Measurements from ENCODE around the gene PRKCA. TPM values are rescaled to one million over a fixed set of nuclear protein-coding genes. Genes with fewer than 3 reads are reported as not detected.
"Not testable (repeated sequence)": the region's sequence is repeated elsewhere in the genome, so short reads cannot be mapped to it uniquely, and the experiment has no call there.

The PRKCA gene
- total and polyA plus RNA-seq, 2 donors (not counting 3 experiments of a cell fraction or from before 2014, with no cell fraction given) = 7.5 to 34.2 TPM

- Histone ChIP-seq H4K20me1 (replicated peaks; ENCODE audit: control insufficient read depth, extremely low read depth, insufficient read depth, low read length) (no peaks in the 10 kb centered on the region), H3K36me3 (ENCODE audit: control insufficient read depth in 2 of 2, extremely low read depth in 1 of 2, insufficient read depth in 2 of 2, low read length in 2 of 2) (no peaks in the 10 kb centered on the region), H3K9ac (replicated peaks; ENCODE audit: extremely low read depth, insufficient read depth, low read length) (no peak overlapping the region), H2AFZ (ENCODE audit: low read depth, low read length) (no peak overlapping the region), H3K4me1 (ENCODE audit: control insufficient read depth, extremely low read depth, insufficient read depth, low read length) (no peaks in the 10 kb centered on the region), H3K79me2 (ENCODE audit: control insufficient read depth, insufficient read depth, low read length) (peaks cover 26% of the 10 kb centered on the region), H3K4me3 (replicated peaks in 1 of 3; ENCODE audit: insufficient read depth in 1 of 3, low read depth in 1 of 3, low read length in 3 of 3) (no peak overlapping the region), H3K27me3 (ENCODE audit: control insufficient read depth in 2 of 2, insufficient read depth in 2 of 2, low read length in 2 of 2) (no peaks in the 10 kb centered on the region), H3K4me2 (ENCODE audit: insufficient read depth, low read length) (no peak overlapping the region), H3K27ac (ENCODE audit: insufficient read depth, low read depth, low read length) (no peak overlapping the region), H3K9me3 (replicated peaks; ENCODE audit: control insufficient read depth, insufficient read depth, low read length) (peaks cover 2% of the 10 kb centered on the region), H3K9me1 (replicated peaks; ENCODE audit: control insufficient read depth, extremely low read depth, insufficient read depth, low read length) (no peaks in the 10 kb centered on the region)
- TF ChIP-seq FOS (IDR thresholded peaks at IDR 0.05; ENCODE audit: borderline replicate concordance, insufficient read depth, low read length) (no peak), CTCF (IDR thresholded peaks at IDR 0.05; ENCODE audit: extremely low read depth in 1 of 2, insufficient read depth in 1 of 2, low read depth in 1 of 2, low read length in 2 of 2) (no peak), MYC (IDR thresholded peaks at IDR 0.05; ENCODE audit: low read depth, low read length) (no peak), EZH2 (IDR thresholded peaks at IDR 0.05; ENCODE audit: borderline replicate concordance, low read depth, low read length, severe bottlenecking) (no peak), MAX (IDR thresholded peaks at IDR 0.05; ENCODE audit: insufficient read depth, insufficient read length) (no peak), GATA2 (IDR thresholded peaks at IDR 0.05; ENCODE audit: insufficient read depth, insufficient read length, low read depth, low read length) (no peak), POLR2AphosphoS5 (IDR thresholded peaks at IDR 0.05; ENCODE audit: insufficient read depth, low read depth, low read length) (no peak), POLR2A (IDR thresholded peaks at IDR 0.05; ENCODE audit: low read depth, low read length) (no peak), JUN (IDR thresholded peaks at IDR 0.05; ENCODE audit: borderline replicate concordance, insufficient read depth, insufficient read length, low read depth) (no peak)
- no TSS peak for BruUV-seq (replicated peaks)
- intact Hi-C loops (cut with micrococcal nuclease) (no loop called here), dilution Hi-C loops (cut with MboI; ENCODE audit: extremely low pct_ligation_motif_present, low sequenced_read_pairs) (no loop called here)
- no peak for FAIRE-seq
- ChIA-PET CTCF (interaction anchor here (1.0 to 1.1 kb wide), 3 partner anchors 9 to 244 kb away, joined by 3 read pairs; no protein-coding TSS in a partner anchor), POLR2A (interaction anchor here (0.6 kb wide), 1 partner anchor 174 kb away, joined by 3 read pairs; no protein-coding TSS in a partner anchor)
- DNase-seq (ENCODE audit: low read depth, low spot score) = no peak
Measured at GRCh38 chr17:66322764-66323163, 20.4 kb downstream of the PRKCA start.

- H3K9me3 ChIP-seq (replicated peaks; ENCODE audit: control insufficient read depth, insufficient read depth, low read length); H3K27ac ChIP-seq (ENCODE audit: insufficient read depth, low read depth, low read length); H3K4me1 ChIP-seq (ENCODE audit: control insufficient read depth, extremely low read depth, insufficient read depth, low read length); H4K20me1 ChIP-seq (replicated peaks; ENCODE audit: control insufficient read depth, extremely low read depth, insufficient read depth, low read length); H3K9me1 ChIP-seq (replicated peaks; ENCODE audit: control insufficient read depth, extremely low read depth, insufficient read depth, low read length); DNase-seq (ENCODE audit: low read depth, low spot score); dilution Hi-C loops (cut with MboI; ENCODE audit: extremely low pct_ligation_motif_present, low sequenced_read_pairs); H2AFZ ChIP-seq (ENCODE audit: low read depth, low read length); BruUV-seq (replicated peaks); H3K27me3 ChIP-seq (ENCODE audit: control insufficient read depth in 2 of 2, insufficient read depth in 2 of 2, low read length in 2 of 2); intact Hi-C loops (cut with micrococcal nuclease); H3K9ac ChIP-seq (replicated peaks; ENCODE audit: extremely low read depth, insufficient read depth, low read length); H3K4me2 ChIP-seq (ENCODE audit: insufficient read depth, low read length); H3K4me3 ChIP-seq (replicated peaks in 1 of 3; ENCODE audit: insufficient read depth in 1 of 3, low read depth in 1 of 3, low read length in 3 of 3); POLR2A ChIA-PET; H3K36me3 ChIP-seq (ENCODE audit: control insufficient read depth in 2 of 2, extremely low read depth in 1 of 2, insufficient read depth in 2 of 2, low read length in 2 of 2); FAIRE-seq: not testable (repeated sequence)
- H3K79me2 ChIP-seq (ENCODE audit: control insufficient read depth, insufficient read depth, low read length) = peaks cover 21% of the 10 kb centered on the region
- CTCF ChIA-PET = interaction anchor here (1.2 kb wide), 1 partner anchor 14 kb away, joined by 4 read pairs; no protein-coding TSS in a partner anchor
Measured at GRCh38 chr17:66324381-66325004, 22.1 kb downstream of the PRKCA start.

All from endothelial cell of umbilical vein (primary cell).